Ascending aorta (tissue), 2 donors: ENCODE measurements around the gene CNPY3. TPM values are rescaled to one million over a fixed set of nuclear protein-coding genes. Genes with fewer than 3 reads are reported as not detected.

Experiments
- DNase-seq, 2 donors: peaks; one replicate each; pipeline ENCODE4 v3.0.0-alpha.2; 2019; ENCODE audit warnings: low spot score in 2 of 2
- H3K27ac ChIP-seq, 2 donors: fragments of 200-600 bp; sonication (generic); one replicate each; pipeline ENCODE4 v1.5.1; 2016 to 2017; ENCODE audit warnings: mild to moderate bottlenecking in 1 of 2
- H3K27me3 ChIP-seq: fragments of 200-600 bp; sonication (generic); one replicate; pipeline ENCODE4 v1.5.1; 2017
- H3K36me3 ChIP-seq, 2 donors: fragments of 200-600 bp; sonication (generic); one replicate each; pipeline ENCODE4 v1.5.1; 2016
- H3K4me1 ChIP-seq, 2 donors: fragments of 200-600 bp; sonication (generic); one replicate each; pipeline ENCODE4 v1.5.1; 2016 to 2017; ENCODE audit warnings: mild to moderate bottlenecking in 1 of 2
- H3K4me3 ChIP-seq, 2 donors: fragments of 200-600 bp; sonication (generic); one replicate each; pipeline ENCODE4 v1.5.1; 2016 to 2017; ENCODE audit warnings: mild to moderate bottlenecking in 1 of 2
- H3K9me3 ChIP-seq, 2 donors: fragments of 200-600 bp; sonication (generic); one replicate each; pipeline ENCODE4 v1.5.1; 2016
- intact Hi-C: fragments of 100-400 bp; cut with DNase I; formaldehyde crosslinking; loops from one replicate; pipeline ENCODE4 v1.15.1; 2023
- total RNA-seq: library from RNA; depleted of rRNA; stranded (reverse); fragments of >200 nt; gene quantifications from one replicate; pipeline ENCODE4 v1.1.0, GENCODE V29; 2016
- TF ChIP-seq, protein P1 (sequence below), 3 experiments: fragments of 200-600 bp in 2 of 3; fragments of 450-650 bp in 1 of 3; sonication (generic) in 2 of 3; IDR thresholded peaks; one replicate each; pipeline ENCODE4 v1.5.1; 2016 to 2019; ENCODE audit warnings: antibody characterized with exemption in 3 of 3, mild to moderate bottlenecking in 1 of 3, moderate library complexity in 1 of 3

The CNPY3 gene
- total RNA-seq, 1 donor from 2014 or later = 49.6 TPM

- no peaks in the 10 kb centered on the region for H3K9me3 ChIP-seq
- H3K36me3 ChIP-seq = no peaks in the 10 kb centered on the region
- TF ChIP-seq, protein P1, sequence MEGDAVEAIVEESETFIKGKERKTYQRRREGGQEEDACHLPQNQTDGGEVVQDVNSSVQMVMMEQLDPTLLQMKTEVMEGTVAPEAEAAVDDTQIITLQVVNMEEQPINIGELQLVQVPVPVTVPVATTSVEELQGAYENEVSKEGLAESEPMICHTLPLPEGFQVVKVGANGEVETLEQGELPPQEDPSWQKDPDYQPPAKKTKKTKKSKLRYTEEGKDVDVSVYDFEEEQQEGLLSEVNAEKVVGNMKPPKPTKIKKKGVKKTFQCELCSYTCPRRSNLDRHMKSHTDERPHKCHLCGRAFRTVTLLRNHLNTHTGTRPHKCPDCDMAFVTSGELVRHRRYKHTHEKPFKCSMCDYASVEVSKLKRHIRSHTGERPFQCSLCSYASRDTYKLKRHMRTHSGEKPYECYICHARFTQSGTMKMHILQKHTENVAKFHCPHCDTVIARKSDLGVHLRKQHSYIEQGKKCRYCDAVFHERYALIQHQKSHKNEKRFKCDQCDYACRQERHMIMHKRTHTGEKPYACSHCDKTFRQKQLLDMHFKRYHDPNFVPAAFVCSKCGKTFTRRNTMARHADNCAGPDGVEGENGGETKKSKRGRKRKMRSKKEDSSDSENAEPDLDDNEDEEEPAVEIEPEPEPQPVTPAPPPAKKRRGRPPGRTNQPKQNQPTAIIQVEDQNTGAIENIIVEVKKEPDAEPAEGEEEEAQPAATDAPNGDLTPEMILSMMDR (IDR thresholded peaks at IDR 0.05) = no peak
- no peak overlapping the region for H3K4me3 ChIP-seq
- DNase-seq = no peak
- H3K27ac ChIP-seq = no peak overlapping the region
- H3K27me3 ChIP-seq = no peaks in the 10 kb centered on the region
- intact Hi-C loops = no loop called here
- peaks cover 0 to 7% of the 10 kb centered on the region in 2 donors for H3K4me1 ChIP-seq
These were observed 28.8 kb downstream of the CNPY3 start for GRCh38 chr6:42958125-42958524.

GRCh38 chr6:42959917-42960242 lies 30.6 kb downstream of the CNPY3 start:
- Histone ChIP-seq H3K4me1 (peaks cover 0 to 7% of the 10 kb centered on the region in 2 donors), H3K4me3 (peak overlapping the region; percentile 58 to 67), H3K27me3 (no peaks in the 10 kb centered on the region), H3K36me3 (peaks cover 14 to 17% of the 10 kb centered on the region in 2 donors), H3K27ac (no peak overlapping the region), H3K9me3 (no peaks in the 10 kb centered on the region)
- TF ChIP-seq, protein P1 (IDR thresholded peaks at IDR 0.05) = no peak
- intact Hi-C loops = loop anchor here (2.0 kb wide), 1 partner anchor 31 kb away; the partner anchor contains the start of gene CNPY3
- no peak for DNase-seq

DNA sequence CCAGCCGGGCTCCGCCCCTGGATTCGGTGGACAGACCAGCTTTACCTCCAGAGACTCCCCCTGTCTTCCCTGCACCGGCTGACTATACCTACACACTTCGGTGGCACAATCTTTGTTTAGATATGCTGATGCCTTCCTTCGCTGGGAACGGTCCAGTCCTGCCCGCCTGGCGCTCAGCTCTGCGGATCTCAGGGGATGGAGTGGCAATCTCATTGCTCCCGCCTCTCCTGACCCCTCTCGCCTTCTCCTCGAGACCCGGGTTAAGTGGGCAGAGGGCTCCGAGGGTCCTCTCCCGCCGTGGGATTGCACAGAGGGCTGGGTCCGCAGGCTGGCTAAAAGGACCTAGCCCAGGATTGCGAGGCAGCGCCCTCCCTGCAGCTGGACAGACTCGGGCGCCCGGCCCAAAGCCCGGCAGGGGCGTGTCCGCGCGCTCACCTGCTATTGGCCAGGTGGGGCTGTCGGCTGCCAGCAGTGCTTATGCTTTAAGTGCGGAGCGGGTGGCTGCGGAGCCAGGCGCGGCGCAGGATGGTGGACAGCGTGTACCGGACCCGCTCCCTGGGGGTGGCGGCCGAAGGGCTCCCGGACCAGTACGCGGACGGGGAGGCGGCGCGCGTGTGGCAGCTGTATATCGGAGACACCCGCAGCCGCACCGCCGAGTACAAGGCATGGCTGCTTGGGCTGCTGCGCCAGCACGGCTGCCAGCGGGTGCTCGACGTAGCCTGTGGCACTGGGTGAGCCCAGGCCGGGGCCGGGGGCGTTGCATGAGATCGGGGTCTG lies 31.2 kb downstream of the CNPY3 start, which contains the start of gene GNMT:
Gene GNMT, plus strand, starts transcription at position 512 of the 777 bp plus-strand sequence. Its CDS starts 14 bp downstream, at position 526.
- H3K4me3 ChIP-seq = peak within 1 kb of the TSS; percentile 58 to 67
- H3K27me3 ChIP-seq = no peaks in the 10 kb centered on the region
- H3K27ac ChIP-seq = no peak within 1 kb of the TSS
- peak in 1 of 2 donors; percentile 71 for DNase-seq
- no peaks in the 10 kb centered on the region for H3K9me3 ChIP-seq
- peaks cover 20 to 22% of the 10 kb centered on the region in 2 donors for H3K36me3 ChIP-seq
- intact Hi-C loops = loop anchor here (2.0 kb wide), 1 partner anchor 32 kb away; the partner anchor contains the start of gene CNPY3
- TF ChIP-seq, protein P1 (IDR thresholded peaks at IDR 0.05) = no peak
- peaks cover 0 to 7% of the 10 kb centered on the region in 2 donors for H3K4me1 ChIP-seq

DNA sequence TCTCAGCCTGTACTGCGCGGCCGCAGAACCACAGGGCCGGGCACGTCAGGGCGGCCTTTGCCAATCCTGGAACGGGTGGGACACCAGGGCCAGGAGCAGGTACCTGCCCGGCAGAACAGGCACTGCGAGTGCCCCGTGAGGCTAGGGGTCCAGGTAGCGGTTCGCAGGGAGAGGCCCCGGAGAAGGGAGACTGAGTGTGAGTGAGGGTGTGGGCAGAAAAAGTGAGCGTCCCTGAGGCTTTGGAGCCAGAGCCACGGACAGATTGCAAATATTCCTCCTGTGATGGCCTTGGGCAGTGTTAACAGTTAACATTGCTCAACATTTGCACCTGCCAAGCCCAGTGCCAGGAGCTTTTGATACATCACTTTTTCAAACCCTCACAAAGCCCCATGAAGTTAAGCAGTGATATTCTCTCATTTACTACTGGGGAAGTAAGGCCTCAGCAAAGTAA lies 31.8 kb downstream of the CNPY3 start:
- Histone ChIP-seq H3K4me3 (peak overlapping the region; percentile 58 to 67), H3K9me3 (no peaks in the 10 kb centered on the region), H3K27ac (no peak overlapping the region), H3K27me3 (no peaks in the 10 kb centered on the region), H3K36me3 (peaks cover 22 to 28% of the 10 kb centered on the region in 2 donors), H3K4me1 (peaks cover 0 to 7% of the 10 kb centered on the region in 2 donors)
- DNase-seq = no peak
- TF ChIP-seq, protein P1 (IDR thresholded peaks at IDR 0.05) = no peak
- intact Hi-C loops = loop anchor here (2.0 kb wide), 1 partner anchor 32 kb away; the partner anchor contains the start of gene CNPY3

- Histone ChIP-seq H3K36me3 (peaks cover 24 to 36% of the 10 kb centered on the region in 2 donors), H3K4me1 (peaks cover 0 to 7% of the 10 kb centered on the region in 2 donors), H3K27me3 (no peaks in the 10 kb centered on the region), H3K9me3 (no peaks in the 10 kb centered on the region), H3K4me3 (no peak overlapping the region), H3K27ac (no peak overlapping the region)
- intact Hi-C loops = no loop called here
- no peak for DNase-seq
- TF ChIP-seq, protein P1 (IDR thresholded peaks at IDR 0.05) = no peak
These were observed 32.8 kb downstream of the CNPY3 start for GRCh38 chr6:42962096-42962495.
